Smooth muscle cell (in vitro differentiated cells): Measurements from ENCODE around the gene MYOCD. TPM values are rescaled to one million over a fixed set of nuclear protein-coding genes. Genes with fewer than 3 reads are reported as not detected.

ENCODE experiments used
- DNase-seq: peaks from one replicate; lab custom pipeline; 2025; ENCODE audit not compliant: unreplicated experiment; lab: John Stamatoyannopoulos, UW
- H2AFZ ChIP-seq: fragments of 200-600 bp; sonication (generic); 2 replicates; pipeline ENCODE4 v1.6.0; 2016; ENCODE audit warnings: antibody characterized with exemption, low read depth, mild to moderate bottlenecking
- H3F3A ChIP-seq: fragments of 200-600 bp; sonication (generic); 2 replicates; pipeline ENCODE4 v1.6.0; 2017; ENCODE audit warnings: antibody characterized with exemption, low read depth
- H3K27ac ChIP-seq: fragments of 200-600 bp; sonication (generic); 2 replicates; pipeline ENCODE4 v1.5.1; 2016; ENCODE audit warnings: low read depth, mild to moderate bottlenecking
- H3K27me3 ChIP-seq: fragments of 200-600 bp; sonication (generic); 2 replicates; pipeline ENCODE4 v1.6.1; 2016; ENCODE audit warnings: low read depth, mild to moderate bottlenecking
- H3K36me3 ChIP-seq: fragments of 200-600 bp; sonication (generic); 2 replicates; pipeline ENCODE4 v1.5.1; 2016; ENCODE audit warnings: low read depth
- H3K4me1 ChIP-seq: fragments of 200-600 bp; sonication (generic); 2 replicates; pipeline ENCODE4 v1.5.1; 2016; ENCODE audit warnings: low read depth
- H3K4me2 ChIP-seq: fragments of 200-600 bp; sonication (generic); 2 replicates; pipeline ENCODE4 v1.6.0; 2016; ENCODE audit warnings: mild to moderate bottlenecking
- H3K4me3 ChIP-seq: fragments of 200-600 bp; sonication (generic); 2 replicates; pipeline ENCODE4 v1.5.1; 2016; ENCODE audit warnings: mild to moderate bottlenecking
- H3K79me2 ChIP-seq: fragments of 200-600 bp; sonication (generic); 2 replicates; pipeline ENCODE4 v1.6.0; 2016; ENCODE audit warnings: low read depth, mild to moderate bottlenecking
- H3K9ac ChIP-seq: fragments of 200-600 bp; sonication (generic); 2 replicates; pipeline ENCODE4 v1.6.0; 2016; ENCODE audit warnings: low read depth
- H3K9me3 ChIP-seq: fragments of 200-600 bp; sonication (generic); replicated peaks from 2 replicates; pipeline ENCODE4 v1.5.1; 2016; ENCODE audit warnings: low read depth
- H4K20me1 ChIP-seq: fragments of 200-600 bp; sonication (generic); 2 replicates; pipeline ENCODE4 v1.6.0; 2016; ENCODE audit warnings: low read depth
- WGBS: methylation state at CpG from one replicate; pipeline ENCODE4 v1.1.7; 2016; ENCODE audit warnings: low lambda C conversion rate; 5-methylcytosine and 5-hydroxymethylcytosine counted together
- polyA plus RNA-seq: library from polyadenylated mRNA; unstranded; fragments of >200 nt; fragmentation: Nextera tagmentation; extraction: Ambion mirVana; gene quantifications from 2 replicates; pipeline ENCODE4 v1.2.1, GENCODE V29; 2016
- total RNA-seq: library from RNA; depleted of rRNA; stranded (reverse); fragments of >200 nt; gene quantifications from 2 replicates; pipeline ENCODE4 v1.2.3, GENCODE V29; 2014
- TF ChIP-seq, protein P1 (sequence below): fragments of 200-600 bp; sonication (generic); IDR thresholded peaks from 2 replicates; pipeline ENCODE4 v1.5.1; 2017; ENCODE audit warnings: borderline replicate concordance, mild to moderate bottlenecking, antibody characterized with exemption; ENCODE audit not compliant: insufficient read depth, poor library complexity, severe bottlenecking

Gene MYOCD
- total and polyA plus RNA-seq, 2 experiments from 2014 or later: 0.58 to 1.8 TPM

DNA sequence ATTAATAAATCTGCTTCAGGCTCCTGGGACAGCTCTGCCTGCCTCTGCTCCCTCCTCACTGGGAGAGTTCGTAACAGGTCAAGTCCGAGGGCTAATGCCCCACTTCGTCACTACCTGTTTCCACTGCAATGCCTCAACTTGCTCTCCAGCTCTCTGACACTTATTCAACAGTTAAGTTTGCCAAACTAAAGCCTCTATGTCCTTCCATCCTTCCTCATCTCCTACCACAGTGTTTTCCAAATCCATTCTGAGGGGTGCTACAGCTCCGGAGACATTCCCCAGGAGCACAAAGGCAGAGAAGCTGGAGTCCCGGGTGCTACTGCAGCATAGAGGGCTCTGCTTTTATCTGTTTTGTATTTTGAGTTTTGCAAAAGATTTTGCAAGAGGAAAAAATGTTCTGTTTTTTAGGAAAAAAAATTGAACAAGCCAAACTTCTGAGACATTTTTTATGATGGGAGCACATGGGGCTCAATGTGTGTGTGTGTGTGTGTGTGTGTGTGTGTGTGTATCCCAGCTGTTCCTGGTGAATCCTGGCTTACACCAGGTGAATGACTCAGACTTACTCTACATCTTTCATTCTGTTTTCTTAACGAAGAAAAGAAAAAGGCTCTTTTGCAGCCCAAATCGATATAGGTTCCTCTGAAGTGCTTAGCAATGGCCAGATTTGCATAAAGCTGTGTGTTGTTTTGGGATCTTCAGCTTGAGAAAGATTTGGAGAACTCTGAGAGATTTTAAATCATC lies 46.1 kb upstream of the MYOCD start:
- Histone ChIP-seq H3K27me3 (no peaks in the 10 kb centered on the region), H3K4me2 (peak overlapping the region; percentile 78), H3K9ac (peak overlapping the region; percentile 63), H3K27ac (peak overlapping the region; percentile 88), H3F3A (peaks cover 17% of the 10 kb centered on the region), H3K4me3 (no peak overlapping the region), H3K4me1 (peaks cover 17% of the 10 kb centered on the region), H2AFZ (peak overlapping the region; percentile 65), H3K79me2 (no peaks in the 10 kb centered on the region), H3K9me3 (no peaks in the 10 kb centered on the region), H3K36me3 (no peaks in the 10 kb centered on the region), H4K20me1 (no peaks in the 10 kb centered on the region)
- DNase-seq: no peak
- TF ChIP-seq, protein P1, sequence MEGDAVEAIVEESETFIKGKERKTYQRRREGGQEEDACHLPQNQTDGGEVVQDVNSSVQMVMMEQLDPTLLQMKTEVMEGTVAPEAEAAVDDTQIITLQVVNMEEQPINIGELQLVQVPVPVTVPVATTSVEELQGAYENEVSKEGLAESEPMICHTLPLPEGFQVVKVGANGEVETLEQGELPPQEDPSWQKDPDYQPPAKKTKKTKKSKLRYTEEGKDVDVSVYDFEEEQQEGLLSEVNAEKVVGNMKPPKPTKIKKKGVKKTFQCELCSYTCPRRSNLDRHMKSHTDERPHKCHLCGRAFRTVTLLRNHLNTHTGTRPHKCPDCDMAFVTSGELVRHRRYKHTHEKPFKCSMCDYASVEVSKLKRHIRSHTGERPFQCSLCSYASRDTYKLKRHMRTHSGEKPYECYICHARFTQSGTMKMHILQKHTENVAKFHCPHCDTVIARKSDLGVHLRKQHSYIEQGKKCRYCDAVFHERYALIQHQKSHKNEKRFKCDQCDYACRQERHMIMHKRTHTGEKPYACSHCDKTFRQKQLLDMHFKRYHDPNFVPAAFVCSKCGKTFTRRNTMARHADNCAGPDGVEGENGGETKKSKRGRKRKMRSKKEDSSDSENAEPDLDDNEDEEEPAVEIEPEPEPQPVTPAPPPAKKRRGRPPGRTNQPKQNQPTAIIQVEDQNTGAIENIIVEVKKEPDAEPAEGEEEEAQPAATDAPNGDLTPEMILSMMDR: no peak
- WGBS: 56% methylated on average over 7 of the region's 7 CpGs

DNA sequence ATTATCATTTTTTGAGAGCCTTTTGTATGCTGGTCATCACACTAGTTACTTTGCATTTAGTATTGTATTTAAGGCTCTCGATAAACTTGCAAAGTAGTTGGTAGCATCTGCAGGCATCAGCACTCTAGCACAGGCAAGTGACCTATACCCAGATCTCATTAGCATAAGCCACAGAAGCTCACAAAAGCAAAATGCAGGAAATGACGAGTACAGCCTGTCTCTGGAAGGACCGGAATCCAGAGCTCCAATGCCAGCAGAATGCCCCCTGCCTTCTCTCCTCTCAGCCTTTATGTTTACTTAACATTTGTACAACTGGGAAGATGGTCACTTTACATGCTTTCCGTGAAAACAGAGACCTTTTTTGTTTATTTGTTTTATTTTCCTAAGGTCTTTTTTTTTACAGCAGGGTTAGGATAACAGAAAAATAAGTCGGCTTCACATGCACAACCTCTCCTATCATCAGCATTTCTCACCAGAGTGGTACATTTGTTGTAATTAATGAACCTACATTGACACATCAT lies 45.4 kb upstream of the MYOCD start:
- H3K27ac ChIP-seq: peak overlapping the region; percentile 88

DNA sequence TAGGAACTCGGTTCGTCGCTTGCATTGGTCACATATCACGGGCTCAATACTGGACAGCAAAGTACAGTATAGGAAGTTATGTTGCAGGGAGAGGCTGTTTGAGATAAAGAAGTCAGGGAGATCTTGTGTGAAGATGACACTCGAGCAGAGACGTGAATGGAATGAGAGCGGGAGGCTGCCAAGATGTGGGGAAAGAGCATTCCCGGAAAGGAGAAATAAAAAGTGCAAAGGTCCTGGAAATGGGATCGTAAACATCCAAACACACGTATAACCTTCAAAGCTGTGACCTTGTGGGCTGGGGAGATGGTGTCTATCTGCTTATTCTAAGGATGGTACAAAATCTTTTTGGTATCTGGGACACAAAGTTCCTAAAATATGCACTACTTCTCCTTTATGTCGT lies 43.0 kb upstream of the MYOCD start:
- TF ChIP-seq, protein P1: no peak

More for the DNA sequence above, 45.4 kb upstream of the MYOCD start:
- no peaks in the 10 kb centered on the region for H3K36me3 ChIP-seq
- peak overlapping the region; percentile 84 for H2AFZ ChIP-seq
- peaks cover 17% of the 10 kb centered on the region for H3K4me1 ChIP-seq
- H3K4me2 ChIP-seq: peak overlapping the region; percentile 78
- WGBS: 26% methylated on average over 5 of the region's 5 CpGs
- no peaks in the 10 kb centered on the region for H3K9me3 ChIP-seq
- H3K79me2 ChIP-seq: no peaks in the 10 kb centered on the region
- no peak overlapping the region for H3K4me3 ChIP-seq
- no peaks in the 10 kb centered on the region for H3K27me3 ChIP-seq
- H3K9ac ChIP-seq: peak overlapping the region; percentile 58
- no peak for DNase-seq
- TF ChIP-seq, protein P1: no peak
- H4K20me1 ChIP-seq: no peaks in the 10 kb centered on the region
- peaks cover 17% of the 10 kb centered on the region for H3F3A ChIP-seq

More for the DNA sequence above, 43.0 kb upstream of the MYOCD start:
- H3K4me3 ChIP-seq: no peak overlapping the region
- no peaks in the 10 kb centered on the region for H4K20me1 ChIP-seq
- no peak overlapping the region for H3K9ac ChIP-seq
- peak overlapping the region; percentile 55 for H3K4me2 ChIP-seq
- DNase-seq: no peak
- H3K27ac ChIP-seq: no peak overlapping the region
- H3K79me2 ChIP-seq: no peaks in the 10 kb centered on the region
- no peaks in the 10 kb centered on the region for H3K27me3 ChIP-seq
- H2AFZ ChIP-seq: peak overlapping the region; percentile 35
- peaks cover 20% of the 10 kb centered on the region for H3K4me1 ChIP-seq
- no peaks in the 10 kb centered on the region for H3K36me3 ChIP-seq
- no peaks in the 10 kb centered on the region for H3K9me3 ChIP-seq
- peaks cover 17% of the 10 kb centered on the region for H3F3A ChIP-seq
- 56% methylated on average over 11 of the region's 11 CpGs for WGBS
